Measurements from ENCODE around the gene PASK. TPM values are rescaled to one million over a fixed set of nuclear protein-coding genes. Genes with fewer than 3 reads are reported as not detected.

PASK gene
- total RNA-seq, 2 donors from 2014 or later: 69.5 to 78.9 TPM

DNA sequence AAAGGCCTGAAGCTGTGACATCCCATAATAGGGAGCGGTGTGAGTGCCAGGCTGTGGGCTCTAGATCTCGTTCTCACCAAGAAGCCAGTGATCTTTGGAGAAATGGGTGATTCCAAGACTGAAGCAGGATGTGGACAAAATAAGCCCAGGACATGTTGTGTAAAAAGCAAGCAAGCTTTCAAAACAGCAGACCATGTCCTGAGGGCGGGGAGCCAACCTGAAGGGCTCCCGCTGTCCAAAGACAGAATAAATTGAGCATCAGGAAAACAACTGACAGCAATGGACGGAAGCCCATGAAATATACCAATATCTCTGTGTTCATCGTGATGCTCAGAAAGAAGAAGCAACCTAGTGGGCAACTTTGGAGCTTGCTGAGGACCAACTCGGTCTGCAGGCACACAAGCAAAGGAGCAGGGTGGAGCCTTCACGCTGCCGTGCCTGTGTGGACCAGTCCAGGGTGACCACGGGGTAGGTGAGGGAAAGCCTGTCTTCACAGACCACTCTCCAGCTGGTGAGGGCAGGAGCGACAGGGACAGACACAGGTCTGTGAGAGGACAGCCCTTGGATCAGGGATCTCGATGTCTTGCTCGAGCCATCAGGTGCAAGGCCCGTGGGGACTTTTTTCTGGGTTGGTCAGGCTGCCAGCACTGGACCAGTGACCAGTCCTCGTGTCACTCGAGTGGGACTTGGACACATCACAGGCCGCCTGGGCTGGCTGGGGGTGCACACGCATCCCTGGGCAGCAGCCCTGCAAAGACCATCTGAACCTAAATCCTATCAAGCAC lies 68.7 kb downstream of the PASK start:
- Mint-ChIP-seq H3K9me3 (no peaks in the 10 kb centered on the region), H3K27ac (peak overlapping the region in 1 of 2 donors; percentile 23), H3K4me1 (ENCODE audit: low read depth in 2 of 2) (peaks cover 0 to 7% of the 10 kb centered on the region in 2 donors), H3K4me3 (no peak overlapping the region), H3K36me3 (peaks cover 8% of the 10 kb centered on the region), H3K27me3 (no peaks in the 10 kb centered on the region)
- ATAC-seq (peak in 1 of 2 donors; percentile 29), DNase-seq (ENCODE audit: low spot score) (no peak)

DNA sequence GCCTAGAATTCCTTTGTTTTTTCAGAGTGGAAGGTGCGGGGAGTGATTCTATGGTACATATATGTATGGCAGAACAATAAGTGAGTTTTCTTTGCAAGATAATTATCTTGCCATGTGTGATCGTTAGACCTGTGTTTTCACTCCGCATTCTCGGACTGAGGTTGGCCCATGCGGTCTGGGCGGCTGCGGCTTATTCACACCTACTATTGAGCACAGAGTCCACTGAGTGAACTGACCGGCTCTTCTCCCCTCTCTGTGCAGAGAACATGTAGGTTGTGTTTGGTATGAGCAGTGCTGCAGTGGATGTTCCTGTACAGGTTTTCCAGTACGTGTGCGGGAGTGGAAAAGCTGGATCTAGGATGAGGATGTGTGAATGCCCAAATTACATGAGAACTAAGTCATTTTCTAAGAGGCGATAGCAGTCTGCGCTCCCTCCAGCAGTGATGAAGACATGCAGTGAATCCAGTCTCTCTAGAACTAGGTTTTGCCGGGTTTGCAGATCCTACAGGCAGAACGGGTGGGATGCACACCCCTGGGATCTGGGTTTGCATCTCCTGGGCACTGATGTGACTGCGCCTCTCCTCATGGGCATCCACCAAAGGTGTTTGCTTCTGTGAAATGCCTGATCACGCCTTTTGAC lies 74.3 kb downstream of the PASK start:
- no peaks in the 10 kb centered on the region for H3K9me3 Mint-ChIP-seq
- DNase-seq (ENCODE audit: low spot score) (no peak), ATAC-seq (no peak)
- H3K4me3 Mint-ChIP-seq: no peak overlapping the region
- no peak overlapping the region for H3K27ac Mint-ChIP-seq
- H3K27me3 Mint-ChIP-seq: no peaks in the 10 kb centered on the region
- no peaks in the 10 kb centered on the region for H3K36me3 Mint-ChIP-seq
- H3K4me1 Mint-ChIP-seq (ENCODE audit: low read depth in 2 of 2): peaks cover 0 to 5% of the 10 kb centered on the region in 2 donors

DNA sequence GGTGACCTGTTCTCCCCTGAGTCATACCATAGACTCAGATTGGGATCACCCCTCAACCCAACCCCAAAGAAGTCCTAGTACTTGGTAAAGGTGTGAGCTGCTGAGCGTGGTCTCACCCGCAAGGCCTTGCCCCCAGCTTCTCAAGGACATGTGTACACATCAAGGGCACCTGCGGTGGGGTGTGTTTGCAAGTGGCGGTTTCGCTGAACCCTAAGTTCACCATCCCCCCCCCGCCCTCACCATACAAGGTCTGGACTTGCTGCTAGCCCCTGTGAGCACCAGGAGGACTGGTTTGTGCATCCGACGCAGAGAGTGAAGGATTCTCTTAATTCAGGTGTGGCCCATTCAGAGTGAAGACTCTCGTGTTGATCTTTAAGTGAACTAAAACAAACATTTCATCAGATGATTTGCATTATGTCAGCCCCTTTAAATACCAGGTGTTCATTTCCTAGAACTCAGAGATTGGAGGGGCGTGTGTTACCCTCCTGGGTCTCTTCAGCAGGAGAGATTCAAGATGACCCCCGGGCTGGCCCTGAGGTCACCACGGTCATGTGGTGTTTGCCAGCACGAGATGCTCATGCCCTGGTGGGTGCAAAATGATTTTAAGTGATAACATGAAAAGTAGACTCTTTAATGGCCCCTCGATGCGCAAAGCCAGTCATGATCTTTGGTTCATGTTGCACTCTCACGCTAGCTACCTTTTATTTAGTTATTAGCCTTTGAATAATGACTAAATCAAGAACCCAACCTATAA lies 75.0 kb downstream of the PASK start:
- ATAC-seq (no peak), DNase-seq (ENCODE audit: low spot score) (no peak)
- peaks cover 0 to 5% of the 10 kb centered on the region in 2 donors for H3K4me1 Mint-ChIP-seq (ENCODE audit: low read depth in 2 of 2)
- H3K9me3 Mint-ChIP-seq: no peaks in the 10 kb centered on the region
- no peaks in the 10 kb centered on the region for H3K27me3 Mint-ChIP-seq
- no peak overlapping the region for H3K4me3 Mint-ChIP-seq
- no peaks in the 10 kb centered on the region for H3K36me3 Mint-ChIP-seq
- no peak overlapping the region for H3K27ac Mint-ChIP-seq

DNA sequence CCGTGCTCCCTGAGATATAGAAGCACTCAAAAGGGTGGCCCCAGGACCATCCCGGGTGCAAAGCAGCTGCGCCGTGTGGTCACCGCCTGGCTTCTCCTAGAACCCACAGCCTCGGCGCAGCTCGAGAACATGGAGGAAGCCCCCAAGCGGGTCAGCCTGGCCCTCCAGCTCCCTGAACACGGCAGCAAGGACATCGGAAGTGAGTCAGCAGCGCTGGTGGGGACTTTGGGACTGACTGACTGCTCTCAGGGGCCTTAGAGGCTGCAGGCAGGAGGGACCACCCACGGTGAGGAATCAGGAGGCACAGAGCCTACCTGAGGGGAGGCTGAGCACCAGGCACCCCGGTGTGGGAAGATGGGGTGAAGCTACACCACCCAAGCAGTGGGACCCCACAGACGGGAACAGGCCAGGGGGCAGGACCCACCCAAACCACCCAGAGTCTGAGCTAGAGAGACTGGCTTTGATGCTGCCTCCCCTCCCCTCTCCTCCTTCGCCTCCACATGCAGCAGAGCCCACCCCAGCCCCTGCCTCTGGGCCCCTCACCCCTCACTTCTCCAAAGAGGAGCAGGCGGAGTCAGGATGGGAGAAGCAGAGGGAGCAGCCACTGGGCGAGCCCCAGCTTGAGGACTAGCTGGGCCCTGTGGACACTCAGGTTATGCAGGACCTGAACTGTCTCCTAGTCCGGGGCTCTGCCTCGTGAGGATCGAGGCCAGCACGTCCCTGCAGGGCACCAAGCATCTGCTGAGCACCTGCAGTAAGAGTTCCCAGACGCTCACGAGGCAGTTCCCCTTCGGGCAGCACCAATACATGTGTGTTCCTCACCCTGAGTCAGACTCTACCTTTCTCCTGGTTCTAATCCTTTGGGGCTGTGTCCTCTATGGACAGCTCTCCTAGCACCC lies 75.9 kb downstream of the PASK start:
- H3K36me3 Mint-ChIP-seq: no peaks in the 10 kb centered on the region
- peak in 1 of 2 donors; percentile 34 for ATAC-seq

DNA sequence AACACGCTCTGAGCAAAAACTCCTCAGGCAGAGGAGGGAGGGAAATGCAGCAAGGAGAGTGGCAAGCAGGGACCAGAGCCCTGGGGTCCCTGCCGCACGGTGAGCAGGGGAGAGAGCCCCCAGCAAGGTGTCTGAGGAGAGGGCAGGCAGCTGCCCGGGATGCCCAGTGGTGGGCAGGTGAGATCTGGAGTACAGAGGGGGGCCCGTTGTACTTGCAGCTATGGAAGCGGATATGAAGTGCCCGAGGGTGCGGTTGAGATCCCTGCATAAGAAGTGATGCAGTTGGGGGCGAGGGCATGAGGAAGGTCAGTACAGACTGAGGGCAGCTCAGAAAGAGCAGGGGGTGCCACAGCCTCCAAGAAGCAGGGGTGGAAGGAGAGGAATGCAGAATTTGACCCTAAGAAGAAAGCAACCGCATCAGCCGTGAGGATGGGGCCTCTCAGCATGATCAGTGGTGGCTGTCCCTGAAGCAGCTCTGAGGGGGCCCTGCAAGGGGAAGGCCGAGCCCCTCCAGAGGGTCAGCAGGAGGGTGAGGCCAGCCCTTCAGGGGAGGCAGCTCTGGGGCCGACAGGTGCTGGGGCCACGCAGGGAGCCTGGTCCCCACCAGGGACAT lies 76.6 kb downstream of the PASK start:
- DNase-seq (ENCODE audit: low spot score) (no peak), ATAC-seq (no peak)
- Mint-ChIP-seq H3K4me3 (no peak overlapping the region), H3K27me3 (no peaks in the 10 kb centered on the region), H3K4me1 (ENCODE audit: low read depth in 2 of 2) (peaks cover 0 to 5% of the 10 kb centered on the region in 2 donors), H3K27ac (no peak overlapping the region), H3K9me3 (no peaks in the 10 kb centered on the region), H3K36me3 (no peaks in the 10 kb centered on the region)

More for the DNA sequence above, 75.9 kb downstream of the PASK start:
- peaks cover 0 to 5% of the 10 kb centered on the region in 2 donors for H3K4me1 Mint-ChIP-seq (ENCODE audit: low read depth in 2 of 2)
- H3K4me3 Mint-ChIP-seq: no peak overlapping the region
- H3K27ac Mint-ChIP-seq: no peak overlapping the region
- no peaks in the 10 kb centered on the region for H3K27me3 Mint-ChIP-seq
- no peak for DNase-seq (ENCODE audit: low spot score)
- H3K9me3 Mint-ChIP-seq: no peaks in the 10 kb centered on the region

DNA sequence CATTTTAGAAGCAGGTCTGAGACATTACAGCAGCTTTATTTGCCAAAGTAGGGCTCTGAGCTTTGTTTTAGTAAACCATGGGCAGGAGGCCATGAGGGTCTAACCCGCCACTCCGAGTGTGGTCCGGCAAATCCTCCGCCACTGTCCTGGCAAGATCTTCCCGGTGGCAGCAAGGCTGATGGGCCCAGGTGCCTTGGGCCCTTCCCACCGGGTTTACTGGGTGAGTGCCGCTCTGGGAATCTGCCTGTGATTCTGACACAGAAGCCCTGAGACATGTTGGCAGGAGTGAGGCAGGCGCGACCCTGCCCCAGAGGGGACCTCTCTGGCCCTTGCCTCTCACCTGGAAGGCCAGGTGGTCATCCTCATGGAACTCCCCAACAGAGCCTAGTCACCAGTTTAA lies 77.1 kb downstream of the PASK start:
- Mint-ChIP-seq H3K27me3 (no peaks in the 10 kb centered on the region), H3K27ac (no peak overlapping the region), H3K9me3 (no peaks in the 10 kb centered on the region), H3K4me3 (no peak overlapping the region), H3K4me1 (ENCODE audit: low read depth in 2 of 2) (peaks cover 0 to 5% of the 10 kb centered on the region in 2 donors), H3K36me3 (no peaks in the 10 kb centered on the region)
- DNase-seq (ENCODE audit: low spot score) (no peak), ATAC-seq (no peak)

DNA sequence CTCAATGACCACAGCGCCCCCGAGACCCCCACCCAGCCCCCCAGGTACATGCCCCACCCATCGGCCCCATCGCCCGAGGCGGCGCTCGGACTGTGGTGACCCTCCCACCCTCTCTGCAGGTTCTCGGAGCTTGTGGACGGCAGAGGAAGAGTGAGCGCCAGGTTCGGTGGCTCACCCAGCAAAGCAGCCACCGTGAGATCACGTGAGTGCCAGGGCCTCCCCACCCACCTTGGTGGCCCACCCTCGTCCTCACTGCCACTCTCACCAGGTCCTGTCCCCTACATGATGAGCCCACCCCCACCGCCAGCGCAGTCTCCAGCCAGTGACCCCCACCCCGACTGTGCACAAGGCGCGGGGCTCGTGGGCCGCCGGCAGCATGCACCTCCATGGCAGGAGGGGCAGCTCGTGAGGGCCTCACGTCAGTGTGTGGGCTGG lies 77.6 kb downstream of the PASK start:
- H3K4me3 Mint-ChIP-seq: no peak overlapping the region
- no peak for DNase-seq (ENCODE audit: low spot score)
- no peak for ATAC-seq
- peaks cover 0 to 5% of the 10 kb centered on the region in 2 donors for H3K4me1 Mint-ChIP-seq (ENCODE audit: low read depth in 2 of 2)
- H3K27ac Mint-ChIP-seq: no peak overlapping the region
- H3K36me3 Mint-ChIP-seq: no peaks in the 10 kb centered on the region
- no peaks in the 10 kb centered on the region for H3K27me3 Mint-ChIP-seq
- no peaks in the 10 kb centered on the region for H3K9me3 Mint-ChIP-seq

DNA sequence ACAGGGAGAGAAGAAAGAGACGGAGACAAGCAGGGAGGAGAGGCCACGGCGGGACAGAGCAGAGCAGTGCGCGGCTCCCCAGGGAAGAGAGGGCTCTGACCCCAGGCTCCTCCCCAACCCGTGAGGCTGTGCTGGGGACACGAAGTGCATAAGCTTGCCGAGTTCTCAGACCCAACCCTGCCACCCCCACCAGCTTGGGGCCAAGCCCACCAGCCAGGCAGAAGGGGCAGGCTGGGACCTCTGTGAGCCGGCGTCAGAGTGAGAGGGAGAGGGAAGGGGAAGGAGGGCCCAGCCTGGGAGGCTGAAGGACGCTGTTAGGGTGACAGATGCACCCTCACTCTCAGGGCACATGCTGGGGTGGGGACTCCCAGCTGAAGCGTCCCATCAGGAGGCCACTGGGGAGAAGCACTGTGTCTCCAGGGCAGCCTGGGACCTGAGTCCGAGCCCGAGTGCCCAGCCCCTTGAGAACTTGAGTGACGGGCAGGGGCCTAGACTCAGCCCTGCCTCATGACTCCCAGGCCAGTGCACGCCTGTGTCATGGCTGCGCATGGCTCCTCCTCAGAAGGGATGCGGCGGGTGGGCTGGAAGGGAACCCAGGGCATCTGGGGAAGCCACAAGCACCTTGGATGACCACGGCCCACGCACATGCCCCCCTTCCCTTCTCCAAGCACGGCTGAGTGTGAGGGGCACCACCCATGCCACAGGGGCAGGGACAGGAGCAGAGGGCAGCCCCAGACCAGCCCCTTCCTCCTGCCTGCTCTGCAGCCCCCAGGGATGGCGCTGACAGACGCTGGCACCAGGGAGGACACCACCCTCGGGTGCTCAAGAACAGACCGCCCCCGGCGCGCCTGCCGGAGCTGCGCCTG lies 78.2 kb downstream of the PASK start:
- DNase-seq (ENCODE audit: low spot score): no peak
- H3K27ac Mint-ChIP-seq: no peak overlapping the region
- no peaks in the 10 kb centered on the region for H3K36me3 Mint-ChIP-seq
- H3K27me3 Mint-ChIP-seq: no peaks in the 10 kb centered on the region
- no peak overlapping the region for H3K4me3 Mint-ChIP-seq
- no peak for ATAC-seq
- no peaks in the 10 kb centered on the region for H3K9me3 Mint-ChIP-seq
- peaks cover 0 to 5% of the 10 kb centered on the region in 2 donors for H3K4me1 Mint-ChIP-seq (ENCODE audit: low read depth in 2 of 2)

DNA sequence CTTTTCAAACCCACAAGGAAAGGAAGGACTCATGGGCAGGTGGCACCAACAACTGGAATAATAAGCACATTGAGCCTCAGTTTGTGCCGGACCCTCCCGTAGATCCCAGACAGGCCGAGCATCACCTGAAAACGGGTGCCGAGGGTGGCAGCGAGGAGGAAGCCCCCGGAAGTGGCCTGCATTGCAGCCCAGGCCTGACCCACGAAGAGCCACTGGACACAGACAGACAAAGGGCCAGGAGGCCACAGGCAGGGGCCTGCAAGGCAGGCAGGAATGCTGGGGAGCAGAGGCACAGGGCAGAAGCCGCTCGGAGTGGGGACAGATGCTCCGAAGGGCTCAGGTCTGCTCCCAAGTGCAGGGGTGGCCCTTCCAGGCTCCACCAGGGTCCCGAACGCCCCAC lies 78.9 kb downstream of the PASK start:
- Mint-ChIP-seq H3K36me3 (no peaks in the 10 kb centered on the region), H3K27me3 (no peaks in the 10 kb centered on the region), H3K4me1 (ENCODE audit: low read depth in 2 of 2) (peaks cover 0 to 5% of the 10 kb centered on the region in 2 donors), H3K27ac (no peak overlapping the region), H3K4me3 (no peak overlapping the region), H3K9me3 (no peaks in the 10 kb centered on the region)
- DNase-seq (ENCODE audit: low spot score): no peak
- no peak for ATAC-seq

DNA sequence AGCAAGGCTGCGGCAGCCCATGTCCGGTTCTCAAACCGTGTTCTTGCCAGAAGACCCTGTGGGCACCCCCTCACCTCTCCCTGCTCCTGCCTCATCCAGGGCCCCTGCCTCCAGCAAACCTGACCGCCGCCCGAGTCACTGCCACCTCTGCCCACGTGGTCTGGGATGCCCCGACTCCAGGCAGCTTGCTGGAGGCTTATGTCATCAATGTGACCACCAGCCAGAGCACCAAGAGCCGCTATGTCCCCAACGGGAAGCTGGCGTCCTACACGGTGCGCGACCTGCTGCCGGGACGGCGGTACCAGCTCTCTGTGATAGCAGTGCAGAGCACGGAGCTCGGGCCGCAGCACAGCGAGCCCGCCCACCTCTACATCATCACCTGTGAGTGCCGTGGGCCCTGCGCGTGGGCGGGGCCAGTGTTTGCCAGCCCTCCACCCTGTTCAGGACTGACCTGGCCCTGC lies 79.4 kb downstream of the PASK start:
- H3K36me3 Mint-ChIP-seq: no peaks in the 10 kb centered on the region
- no peak overlapping the region for H3K27ac Mint-ChIP-seq
- no peaks in the 10 kb centered on the region for H3K9me3 Mint-ChIP-seq
- H3K4me1 Mint-ChIP-seq (ENCODE audit: low read depth in 2 of 2): peaks cover 0 to 5% of the 10 kb centered on the region in 2 donors
- DNase-seq (ENCODE audit: low spot score): no peak
- no peak overlapping the region for H3K4me3 Mint-ChIP-seq
- ATAC-seq: no peak
- H3K27me3 Mint-ChIP-seq: no peaks in the 10 kb centered on the region

DNA sequence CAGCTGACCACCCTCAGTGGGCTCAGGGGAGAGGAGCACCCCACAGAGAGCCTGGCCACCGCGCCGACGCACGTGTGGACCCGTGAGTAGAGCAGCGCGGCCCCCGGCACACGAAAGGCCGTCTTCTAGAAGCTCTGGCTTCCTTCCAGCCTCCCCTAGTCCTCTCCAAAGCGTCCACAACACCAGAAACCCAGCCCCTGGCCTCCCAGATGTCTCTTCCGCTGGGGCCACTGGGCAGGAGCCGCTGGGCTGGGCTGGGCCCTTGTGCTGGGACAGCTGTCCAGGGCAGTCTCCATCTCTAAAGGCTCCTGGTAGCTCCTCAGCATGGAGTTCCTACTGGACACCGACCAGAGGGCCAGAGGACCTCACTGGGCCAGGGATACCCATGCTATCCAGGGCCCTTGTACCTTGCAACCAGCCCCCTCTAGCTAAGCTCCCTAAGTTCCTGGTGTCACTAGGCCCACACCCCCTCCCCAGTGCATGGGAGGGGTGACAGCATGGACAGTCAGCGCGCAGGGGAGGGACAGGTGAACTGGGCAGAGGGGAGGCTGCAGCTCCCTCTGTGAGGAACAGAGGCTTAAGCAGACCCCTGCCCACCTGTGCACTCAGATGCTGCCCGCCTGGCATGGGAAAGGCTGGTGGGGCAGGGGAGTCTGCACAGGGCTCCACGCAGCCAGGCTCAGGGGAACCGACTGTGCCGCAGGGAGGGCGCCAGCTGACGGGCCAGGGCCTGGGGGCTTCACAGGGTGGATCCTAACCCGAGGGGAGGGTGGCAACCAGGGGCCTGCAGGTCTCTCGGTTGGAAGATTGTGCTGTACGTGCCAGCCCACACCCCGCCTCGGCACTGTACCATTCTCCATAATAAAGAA lies 80.1 kb downstream of the PASK start:
- Mint-ChIP-seq H3K4me1 (ENCODE audit: low read depth in 2 of 2) (peaks cover 0 to 7% of the 10 kb centered on the region in 2 donors), H3K27ac (no peak overlapping the region), H3K4me3 (no peak overlapping the region), H3K9me3 (no peaks in the 10 kb centered on the region), H3K27me3 (no peaks in the 10 kb centered on the region), H3K36me3 (no peaks in the 10 kb centered on the region)
- ATAC-seq (no peak), DNase-seq (ENCODE audit: low spot score) (no peak)

Data from natural killer cell treated with Interleukin-12 subunit alpha and Interleukin-12 subunit beta and Interleukin-15 and Interleukin-18, amount 100 ng/mL, for 72 hours (primary cell).